ENCODE results near the gene APOBEC3B. TPM values are rescaled to one million over a fixed set of nuclear protein-coding genes. Genes with fewer than 3 reads are reported as not detected.

Gene APOBEC3B
- 28.5 and 29.6 TPM in 2 replicates for total RNA-seq

GRCh38 chr22:38981992-38982927 lies at the start of gene APOBEC3B:
APOBEC3B (plus strand) TSS chr22:38982347; CDS start chr22:38982454, 107 bp downstream.

GRCh38 chr22:38957046-38957770 lies 24.9 kb upstream of the APOBEC3B start, which contains the start of gene APOBEC3A:
APOBEC3A (plus strand) TSS chr22:38957609; CDS start chr22:38957692, 83 bp downstream.

GRCh38 chr22:39013942-39014722 lies 32.0 kb downstream of the APOBEC3B start, which contains the start of gene APOBEC3C:
APOBEC3C (plus strand) TSS chr22:39014257; CDS start chr22:39014363, 106 bp downstream.

GRCh38 chr22:39040538-39041296 lies 58.6 kb downstream of the APOBEC3B start, which contains the start of gene APOBEC3F:
APOBEC3F (plus strand) TSS chr22:39040864; CDS start chr22:39040961, 97 bp downstream.

Other genes starting within 250 kb of the APOBEC3B start
- 86.5 and 95.4 TPM in 2 replicates for gene SUN2, start 226.3 kb upstream of the APOBEC3B start, total RNA-seq
- gene DNAL4, start 188.2 kb upstream of the APOBEC3B start, total RNA-seq: 21.6 and 23.7 TPM in 2 replicates
- under 0.01 and 0.18 TPM in 2 replicates for gene NPTXR, start 138.3 kb upstream of the APOBEC3B start, total RNA-seq
- 42.5 and 44.4 TPM in 2 replicates for gene CBX6, start 110.1 kb upstream of the APOBEC3B start, total RNA-seq
- not detected in 2 replicates for gene APOBEC3A, start 24.7 kb upstream of the APOBEC3B start, total RNA-seq
- gene APOBEC3C, start 31.9 kb downstream of the APOBEC3B start, total RNA-seq: 34.4 and 42.4 TPM in 2 replicates
- gene APOBEC3D, start 38.8 kb downstream of the APOBEC3B start, total RNA-seq: 1.6 and 3.5 TPM in 2 replicates
- gene APOBEC3F, start 58.5 kb downstream of the APOBEC3B start, total RNA-seq: 4.3 and 7.6 TPM in 2 replicates
- 11.0 and 15.8 TPM in 2 replicates for gene APOBEC3G, start 94.9 kb downstream of the APOBEC3B start, total RNA-seq
- 0.53 and 4.0 TPM in 2 replicates for gene APOBEC3H, start 114.9 kb downstream of the APOBEC3B start, total RNA-seq
- 2.3 and 2.5 TPM in 2 replicates for gene CBX7, start 170.3 kb downstream of the APOBEC3B start, total RNA-seq

Data from myometrial cell (primary cell).